ENCODE measurements around the gene TMEM41B.

TMEM41B gene

GRCh38 chr11:9301720-9302119 lies 12.7 kb downstream of the TMEM41B start:
- Histone ChIP-seq H4K20me1 (ENCODE audit: insufficient read depth, low read length) (no peaks in the 10 kb centered on the region), H3K4me3 (ENCODE audit: low read depth, low read length, poor library complexity, severe bottlenecking) (no peak overlapping the region), H3K9me3 (ENCODE audit: low read length) (no peaks in the 10 kb centered on the region), H3K9ac (ENCODE audit: low read length) (no peak overlapping the region), H3F3A (ENCODE audit: insufficient read depth, low read length) (no peaks in the 10 kb centered on the region), H3K4me1 (ENCODE audit: insufficient read depth, low read length, severe bottlenecking) (no peaks in the 10 kb centered on the region), H3K9me2 (ENCODE audit: low read depth, low read length) (no peaks in the 10 kb centered on the region), H3K27ac (ENCODE audit: low read depth, low read length, poor library complexity, severe bottlenecking) (no peak overlapping the region), H3K79me2 (ENCODE audit: insufficient read depth, low read length) (peaks cover 48% of the 10 kb centered on the region), H3K27me3 (ENCODE audit: insufficient read depth, low read length) (no peaks in the 10 kb centered on the region), H3K36me3 (ENCODE audit: insufficient read depth, low read length) (peaks cover 25% of the 10 kb centered on the region), H2AFZ (ENCODE audit: low read length) (no peak overlapping the region), H3K4me2 (ENCODE audit: low read length) (no peak overlapping the region)
- TF ChIP-seq CTCF (IDR thresholded peaks at IDR 0.05; ENCODE audit: low read length) (no peak), EZH2 (IDR thresholded peaks at IDR 0.05; ENCODE audit: borderline replicate concordance, low read length) (no peak)

GRCh38 chr11:9293646-9294045 lies 20.7 kb downstream of the TMEM41B start:
- peaks cover 35% of the 10 kb centered on the region for H3K36me3 ChIP-seq (ENCODE audit: insufficient read depth, low read length)
- no peaks in the 10 kb centered on the region for H3K79me2 ChIP-seq (ENCODE audit: insufficient read depth, low read length)

GRCh38 chr11:9285850-9286587 lies 28.4 kb downstream of the TMEM41B start:
- Histone ChIP-seq H3K4me2 (ENCODE audit: low read length) (no peak overlapping the region), H4K20me1 (ENCODE audit: insufficient read depth, low read length) (no peaks in the 10 kb centered on the region), H3K9me2 (ENCODE audit: low read depth, low read length) (no peaks in the 10 kb centered on the region), H3K79me2 (ENCODE audit: insufficient read depth, low read length) (no peaks in the 10 kb centered on the region), H3F3A (ENCODE audit: insufficient read depth, low read length) (no peaks in the 10 kb centered on the region), H3K9me3 (ENCODE audit: low read length) (no peaks in the 10 kb centered on the region), H3K27ac (ENCODE audit: low read depth, low read length, poor library complexity, severe bottlenecking) (no peak overlapping the region), H2AFZ (ENCODE audit: low read length) (no peak overlapping the region), H3K27me3 (ENCODE audit: insufficient read depth, low read length) (no peaks in the 10 kb centered on the region), H3K9ac (ENCODE audit: low read length) (no peak overlapping the region), H3K4me1 (ENCODE audit: insufficient read depth, low read length, severe bottlenecking) (peaks cover 7% of the 10 kb centered on the region), H3K4me3 (ENCODE audit: low read depth, low read length, poor library complexity, severe bottlenecking) (no peak overlapping the region), H3K36me3 (ENCODE audit: insufficient read depth, low read length) (peaks cover 17% of the 10 kb centered on the region; the same call in 1 of the 2 replicates)
- TF ChIP-seq CTCF (IDR thresholded peaks at IDR 0.05; ENCODE audit: low read length) (no peak), EZH2 (IDR thresholded peaks at IDR 0.05; ENCODE audit: borderline replicate concordance, low read length) (no peak)

More at GRCh38 chr11:9293646-9294045, 20.7 kb downstream of the TMEM41B start:
- Histone ChIP-seq H3K9me2 (ENCODE audit: low read depth, low read length) (no peaks in the 10 kb centered on the region), H3K27me3 (ENCODE audit: insufficient read depth, low read length) (no peaks in the 10 kb centered on the region), H3F3A (ENCODE audit: insufficient read depth, low read length) (no peaks in the 10 kb centered on the region; the same call in 1 of the 2 replicates), H3K27ac (ENCODE audit: low read depth, low read length, poor library complexity, severe bottlenecking) (no peak overlapping the region), H3K4me1 (ENCODE audit: insufficient read depth, low read length, severe bottlenecking) (no peaks in the 10 kb centered on the region), H2AFZ (ENCODE audit: low read length) (no peak overlapping the region), H3K9ac (ENCODE audit: low read length) (no peak overlapping the region), H3K9me3 (ENCODE audit: low read length) (no peaks in the 10 kb centered on the region), H3K4me2 (ENCODE audit: low read length) (no peak overlapping the region), H3K4me3 (ENCODE audit: low read depth, low read length, poor library complexity, severe bottlenecking) (no peak overlapping the region), H4K20me1 (ENCODE audit: insufficient read depth, low read length) (no peaks in the 10 kb centered on the region)
- TF ChIP-seq CTCF (IDR thresholded peaks at IDR 0.05; ENCODE audit: low read length) (no peak), EZH2 (IDR thresholded peaks at IDR 0.05; ENCODE audit: borderline replicate concordance, low read length) (no peak)

Data from OCI-LY1 (cell line).